ENCODE measurements around the gene NAA30. TPM values are rescaled to one million over a fixed set of nuclear protein-coding genes. Genes with fewer than 3 reads are reported as not detected.

The NAA30 gene
- total and polyA plus RNA-seq, 2 of the 8 experiments (the other 6 are each of a cell fraction or from before 2014, with no cell fraction given): 4.2 to 21.9 TPM

DNA sequence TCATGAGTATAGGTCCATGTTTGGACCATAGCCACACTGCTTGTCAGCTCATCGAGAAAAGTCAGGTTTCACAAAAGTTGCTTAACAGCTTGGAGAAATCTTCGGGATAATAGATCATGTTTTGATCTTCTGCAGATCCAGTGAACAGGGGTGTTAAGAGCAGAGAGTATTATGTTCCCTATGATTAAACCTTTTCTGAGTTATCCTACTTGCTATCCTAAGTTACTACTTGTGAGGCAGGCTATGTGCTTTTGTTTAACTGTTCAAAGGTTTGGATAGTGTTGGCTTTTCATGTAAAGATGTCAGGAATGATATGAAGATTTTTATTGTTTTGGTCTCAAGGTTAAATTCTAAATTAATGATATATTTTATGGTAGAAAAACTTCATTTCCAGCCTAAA is 11.1 kb downstream of the NAA30 start:
- POLR2A ChIA-PET (ENCODE audit: partially characterized antibody): interaction anchor here (1.1 kb wide), 1 partner anchor 12 kb away, joined by 3 read pairs; the partner anchor contains the start of gene NAA30

More for the DNA sequence above, 11.1 kb downstream of the NAA30 start:
- H2BK120ac ChIP-seq (replicated peaks; ENCODE audit: low read depth, low read length): no peak overlapping the region
- H4K8ac ChIP-seq (ENCODE audit: extremely low read depth, insufficient read depth, low read length): no peak overlapping the region
- no peak overlapping the region for H4K91ac ChIP-seq (replicated peaks; ENCODE audit: insufficient read length, low read length)
- TF ChIP-seq POU5F1 (IDR thresholded peaks at IDR 0.05; ENCODE audit: low read depth, low read length): no peak
- TF ChIP-seq PHF8 (conservative IDR thresholded peaks at IDR 0.05; ENCODE audit: low read depth, low read length): no peak
- no peak for TF ChIP-seq POLR2A (IDR thresholded peaks at IDR 0.05; ENCODE audit: control extremely low read depth in 1 of 2, low read depth in 2 of 2, low read length in 2 of 2)
- TF ChIP-seq EGR1 (IDR thresholded peaks at IDR 0.05; ENCODE audit: borderline replicate concordance, low read depth, low read length): no peak
- TF ChIP-seq SP2 (IDR thresholded peaks at IDR 0.05; ENCODE audit: low read length): no peak
- no peak for TF ChIP-seq FOSL1 (IDR thresholded peaks at IDR 0.05; ENCODE audit: insufficient read depth, low read depth, low read length)
- TF ChIP-seq CEBPB (IDR thresholded peaks at IDR 0.05; ENCODE audit: low read depth, low read length): no peak
- no peak for TF ChIP-seq SP1 (IDR thresholded peaks at IDR 0.05; ENCODE audit: low read depth, low read length)
- DNase-seq (ENCODE audit: low read depth in 1 of 2, low spot score in 2 of 2) (no peak), FAIRE-seq (no peak)
- H3K27ac ChIP-seq (ENCODE audit: low read depth, low read length): no peak overlapping the region
- H2BK15ac ChIP-seq (ENCODE audit: low read length): no peak overlapping the region
- CTCF ChIA-PET (ENCODE audit: partially characterized antibody): interaction anchor here (0.7 kb wide), 1 partner anchor 87 kb away, joined by 3 read pairs; no protein-coding TSS in a partner anchor
- H3K18ac ChIP-seq (ENCODE audit: extremely low read depth, low read length): no peak overlapping the region
- H2BK12ac ChIP-seq (ENCODE audit: low read depth, low read length): no peak overlapping the region
- no peak overlapping the region for H3K23ac ChIP-seq (ENCODE audit: insufficient read length)
- H2AK5ac ChIP-seq (ENCODE audit: low read depth, low read length): no peak overlapping the region
- H2BK5ac ChIP-seq (ENCODE audit: low read depth, low read length): no peak overlapping the region
- H3K9ac ChIP-seq (replicated peaks in 1 of 4; ENCODE audit: extremely low read depth in 1 of 4, low read depth in 3 of 4, low read length in 3 of 4): no peak overlapping the region
- no peaks in the 10 kb centered on the region for H3K23me2 ChIP-seq (ENCODE audit: low read depth, low read length)
- WGBS, 2 experiments (ENCODE audit: extremely low coverage in 1 of 2, insufficient coverage in 1 of 2, insufficient read length in 1 of 2, insufficient replicate concordance in 2 of 2, low coverage in 1 of 2, low lambda C conversion rate in 2 of 2, missing lambda C conversion rate in 1 of 2): 97% methylated on average over 2 of the region's 2 CpGs; no CpG with 5 or more reads in 1 of the 2 experiments
- H2AFZ ChIP-seq (ENCODE audit: low read length): no peak overlapping the region
- H3K4ac ChIP-seq (replicated peaks; ENCODE audit: insufficient read length, low read depth, low read length): no peak overlapping the region
- H3K14ac ChIP-seq (ENCODE audit: insufficient read length): no peak overlapping the region
- peaks cover 2 to 34% (median 10%) of the 10 kb centered on the region in 4 experiments; a peak in 6 of 8 replicates for H3K36me3 ChIP-seq (ENCODE audit: control insufficient read depth in 2 of 4, insufficient read depth in 4 of 4, low read length in 3 of 4)
- H4K20me1 ChIP-seq (replicated peaks in 1 of 2; ENCODE audit: control insufficient read depth in 1 of 2, insufficient read depth in 2 of 2, low read length in 2 of 2): peaks cover 0 to 4% of the 10 kb centered on the region in 2 experiments
- H3K79me1 ChIP-seq (ENCODE audit: low read depth, low read length): 0 out of 2 replicates have a peak, but pooled peaks cover 2% of the 10 kb centered on the region
- H3K27me3 ChIP-seq (replicated peaks in 1 of 4; ENCODE audit: control insufficient read depth in 3 of 4, extremely low read depth in 1 of 4, insufficient read depth in 3 of 4, low read length in 3 of 4): no peaks in the 10 kb centered on the region
- no peak overlapping the region for H3K56ac ChIP-seq (replicated peaks; ENCODE audit: insufficient read length, low read depth, low read length)
- peaks cover 0 to 17% of the 10 kb centered on the region in 2 experiments; a peak in 2 of 4 replicates for H3K79me2 ChIP-seq (ENCODE audit: control insufficient read depth in 1 of 2, insufficient read depth in 2 of 2, low read length in 2 of 2)
- no peak overlapping the region for H2BK20ac ChIP-seq (ENCODE audit: low read length)
- no peak overlapping the region for H4K5ac ChIP-seq (ENCODE audit: insufficient read length, low read depth, low read length)
- no peak overlapping the region for H3K4me2 ChIP-seq (ENCODE audit: insufficient read depth in 1 of 2, low read depth in 2 of 2, low read length in 2 of 2)
- no peaks in the 10 kb centered on the region for H3K9me3 ChIP-seq (ENCODE audit: insufficient read depth in 2 of 2, low read depth in 1 of 2, low read length in 1 of 2)
- H3K4me3 ChIP-seq (ENCODE audit: extremely low read depth in 1 of 4, insufficient read depth in 2 of 4, low read depth in 3 of 4, low read length in 4 of 4): no peak overlapping the region
- no peaks in the 10 kb centered on the region for H3K4me1 ChIP-seq (replicated peaks in 1 of 4; ENCODE audit: control insufficient read depth in 3 of 4, insufficient read depth in 4 of 4, low read length in 3 of 4)

All from H1 (cell line).